ENCODE data around the gene NBAS.

- no peak for TF ChIP-seq REST (IDR thresholded peaks at IDR 0.05; ENCODE audit: low read depth, low read length)
- TF ChIP-seq, protein P1, sequence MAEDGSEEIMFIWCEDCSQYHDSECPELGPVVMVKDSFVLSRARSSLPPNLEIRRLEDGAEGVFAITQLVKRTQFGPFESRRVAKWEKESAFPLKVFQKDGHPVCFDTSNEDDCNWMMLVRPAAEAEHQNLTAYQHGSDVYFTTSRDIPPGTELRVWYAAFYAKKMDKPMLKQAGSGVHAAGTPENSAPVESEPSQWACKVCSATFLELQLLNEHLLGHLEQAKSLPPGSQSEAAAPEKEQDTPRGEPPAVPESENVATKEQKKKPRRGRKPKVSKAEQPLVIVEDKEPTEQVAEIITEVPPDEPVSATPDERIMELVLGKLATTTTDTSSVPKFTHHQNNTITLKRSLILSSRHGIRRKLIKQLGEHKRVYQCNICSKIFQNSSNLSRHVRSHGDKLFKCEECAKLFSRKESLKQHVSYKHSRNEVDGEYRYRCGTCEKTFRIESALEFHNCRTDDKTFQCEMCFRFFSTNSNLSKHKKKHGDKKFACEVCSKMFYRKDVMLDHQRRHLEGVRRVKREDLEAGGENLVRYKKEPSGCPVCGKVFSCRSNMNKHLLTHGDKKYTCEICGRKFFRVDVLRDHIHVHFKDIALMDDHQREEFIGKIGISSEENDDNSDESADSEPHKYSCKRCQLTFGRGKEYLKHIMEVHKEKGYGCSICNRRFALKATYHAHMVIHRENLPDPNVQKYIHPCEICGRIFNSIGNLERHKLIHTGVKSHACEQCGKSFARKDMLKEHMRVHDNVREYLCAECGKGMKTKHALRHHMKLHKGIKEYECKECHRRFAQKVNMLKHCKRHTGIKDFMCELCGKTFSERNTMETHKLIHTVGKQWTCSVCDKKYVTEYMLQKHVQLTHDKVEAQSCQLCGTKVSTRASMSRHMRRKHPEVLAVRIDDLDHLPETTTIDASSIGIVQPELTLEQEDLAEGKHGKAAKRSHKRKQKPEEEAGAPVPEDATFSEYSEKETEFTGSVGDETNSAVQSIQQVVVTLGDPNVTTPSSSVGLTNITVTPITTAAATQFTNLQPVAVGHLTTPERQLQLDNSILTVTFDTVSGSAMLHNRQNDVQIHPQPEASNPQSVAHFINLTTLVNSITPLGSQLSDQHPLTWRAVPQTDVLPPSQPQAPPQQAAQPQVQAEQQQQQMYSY (CRISPR knock-in tag; IDR thresholded peaks at IDR 0.05): no peak
- TF ChIP-seq, protein P2, sequence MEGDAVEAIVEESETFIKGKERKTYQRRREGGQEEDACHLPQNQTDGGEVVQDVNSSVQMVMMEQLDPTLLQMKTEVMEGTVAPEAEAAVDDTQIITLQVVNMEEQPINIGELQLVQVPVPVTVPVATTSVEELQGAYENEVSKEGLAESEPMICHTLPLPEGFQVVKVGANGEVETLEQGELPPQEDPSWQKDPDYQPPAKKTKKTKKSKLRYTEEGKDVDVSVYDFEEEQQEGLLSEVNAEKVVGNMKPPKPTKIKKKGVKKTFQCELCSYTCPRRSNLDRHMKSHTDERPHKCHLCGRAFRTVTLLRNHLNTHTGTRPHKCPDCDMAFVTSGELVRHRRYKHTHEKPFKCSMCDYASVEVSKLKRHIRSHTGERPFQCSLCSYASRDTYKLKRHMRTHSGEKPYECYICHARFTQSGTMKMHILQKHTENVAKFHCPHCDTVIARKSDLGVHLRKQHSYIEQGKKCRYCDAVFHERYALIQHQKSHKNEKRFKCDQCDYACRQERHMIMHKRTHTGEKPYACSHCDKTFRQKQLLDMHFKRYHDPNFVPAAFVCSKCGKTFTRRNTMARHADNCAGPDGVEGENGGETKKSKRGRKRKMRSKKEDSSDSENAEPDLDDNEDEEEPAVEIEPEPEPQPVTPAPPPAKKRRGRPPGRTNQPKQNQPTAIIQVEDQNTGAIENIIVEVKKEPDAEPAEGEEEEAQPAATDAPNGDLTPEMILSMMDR (IDR thresholded peaks at IDR 0.05 in 2 of 3, conservative IDR thresholded peaks at IDR 0.05 in 1 of 3; ENCODE audit: control insufficient read depth in 2 of 3, extremely low read depth in 1 of 3, insufficient read depth in 1 of 3, low read depth in 3 of 3, low read length in 3 of 3): no peak
- TF ChIP-seq IKZF1 (conservative IDR thresholded peaks at IDR 0.05): no peak
- no peak for TF ChIP-seq MTA3 (IDR thresholded peaks at IDR 0.05; ENCODE audit: borderline replicate concordance, low read length)
- TF ChIP-seq DPF2 (IDR thresholded peaks at IDR 0.05): no peak
- TF ChIP-seq MEF2B (IDR thresholded peaks at IDR 0.05; ENCODE audit: partially characterized antibody, poor library complexity, severe bottlenecking): no peak
- no peak for TF ChIP-seq POLR2A (IDR thresholded peaks at IDR 0.05; ENCODE audit: low read depth, low read length)
- TF ChIP-seq ESRRA (IDR thresholded peaks at IDR 0.05; ENCODE audit: low read length): no peak
- no peak for TF ChIP-seq MYC (IDR thresholded peaks at IDR 0.05; ENCODE audit: insufficient read depth, insufficient read length, insufficient replicate concordance, low read length, severe bottlenecking)
- TF ChIP-seq SP1 (IDR thresholded peaks at IDR 0.05; ENCODE audit: low read depth, low read length): no peak
- TF ChIP-seq CHD2 (IDR thresholded peaks at IDR 0.05; ENCODE audit: borderline replicate concordance, low read depth, low read length): no peak
- TF ChIP-seq KDM1A (IDR thresholded peaks at IDR 0.05; ENCODE audit: borderline replicate concordance): no peak
These were observed 337.2 kb downstream of the NBAS start for GRCh38 chr2:15223887-15224286.

All from GM12878 (cell line).